ENCODE measurements around the gene EPS8L1. TPM values are rescaled to one million over a fixed set of nuclear protein-coding genes. Genes with fewer than 3 reads are reported as not detected.
"Not testable (repeated sequence)": the region's sequence is repeated elsewhere in the genome, so short reads cannot be mapped to it uniquely, and the experiment has no call there.

The EPS8L1 gene
- total and polyA plus RNA-seq, 8 donors, result 10.2 to 279 (median 17.5) TPM

- WGBS, 2 donors, result 96 to 97% methylated on average over 25 of the region's 25 CpGs
- peaks cover 3 to 61% (median 27%) of the 10 kb centered on the region in 3 donors for H3K36me3 ChIP-seq
These were observed 24.7 kb upstream of the EPS8L1 start for GRCh38 chr19:55050749-55051532.

GRCh38 chr19:55053735-55054134 lies 21.9 kb upstream of the EPS8L1 start:
- no peaks in the 10 kb centered on the region for H3K4me1 ChIP-seq
- H3K27me3 ChIP-seq, result no peaks in the 10 kb centered on the region
- ATAC-seq, result no peak
- no peak overlapping the region for H3K27ac ChIP-seq
- 81 to 97% methylated on average over 7 of the region's 7 CpGs for WGBS, 2 donors
- TF ChIP-seq CTCF (IDR thresholded peaks at IDR 0.05), result no peak
- no peak for DNase-seq
- FAIRE-seq, result no peak
- peaks cover 5 to 49% (median 9%) of the 10 kb centered on the region in 3 donors for H3K36me3 ChIP-seq
- intact Hi-C loops (cut with DNase I), result no loop called here
- H3K9me3 ChIP-seq, result no peaks in the 10 kb centered on the region
- H3K4me3 ChIP-seq, result no peak overlapping the region

More at GRCh38 chr19:55050749-55051532, 24.7 kb upstream of the EPS8L1 start:
- FAIRE-seq, result no peak
- no peak overlapping the region for H3K27ac ChIP-seq
- no peak for ATAC-seq
- H3K4me3 ChIP-seq, result no peak overlapping the region
- intact Hi-C loops (cut with DNase I), result no loop called here
- no peak for TF ChIP-seq CTCF (IDR thresholded peaks at IDR 0.05)
- no peaks in the 10 kb centered on the region for H3K4me1 ChIP-seq
- H3K9me3 ChIP-seq, result no peaks in the 10 kb centered on the region
- DNase-seq, result no peak
- no peaks in the 10 kb centered on the region for H3K27me3 ChIP-seq

GRCh38 chr19:55056827-55057226 lies 18.8 kb upstream of the EPS8L1 start:
- Histone ChIP-seq H3K27ac (no peak overlapping the region), H3K27me3 (no peaks in the 10 kb centered on the region), H3K36me3 (peaks cover 5 to 42% (median 9%) of the 10 kb centered on the region in 3 donors), H3K9me3 (no peaks in the 10 kb centered on the region), H3K4me1 (no peaks in the 10 kb centered on the region), H3K4me3 (no peak overlapping the region)
- no peak for TF ChIP-seq CTCF (IDR thresholded peaks at IDR 0.05)
- no peak for DNase-seq
- FAIRE-seq, result no peak
- 95 to 97% methylated on average over 9 of the region's 9 CpGs for WGBS, 2 donors
- ATAC-seq, result no peak
- intact Hi-C loops (cut with DNase I), result no loop called here

- no peak for TF ChIP-seq CTCF (IDR thresholded peaks at IDR 0.05)
- H3K36me3 ChIP-seq, result peaks cover 5 to 30% (median 9%) of the 10 kb centered on the region in 3 donors
- no peaks in the 10 kb centered on the region for H3K4me1 ChIP-seq
- ATAC-seq (no peak), DNase-seq (no peak), FAIRE-seq (no peak)
- H3K4me3 ChIP-seq, result no peak overlapping the region
- 96% methylated on average over 23 of the region's 23 CpGs for WGBS, 2 donors
- H3K27me3 ChIP-seq, result no peaks in the 10 kb centered on the region
- no peak overlapping the region for H3K27ac ChIP-seq
- H3K9me3 ChIP-seq, result no peaks in the 10 kb centered on the region
- intact Hi-C loops (cut with DNase I), result no loop called here
These were observed 16.7 kb upstream of the EPS8L1 start for GRCh38 chr19:55058781-55059610.

- intact Hi-C loops (cut with DNase I); H3K9me3 ChIP-seq; FAIRE-seq; DNase-seq; ATAC-seq; H3K4me3 ChIP-seq; H3K4me1 ChIP-seq; H3K27ac ChIP-seq; H3K27me3 ChIP-seq: not testable (repeated sequence)
- 77 to 80% methylated on average over 8 to 9 of the region's 9 CpGs for WGBS, 2 donors
- peaks cover 5 to 17% (median 5%) of the 10 kb centered on the region in 3 donors for H3K36me3 ChIP-seq
These were observed 15.4 kb upstream of the EPS8L1 start for GRCh38 chr19:55060287-55060686.
